Testis (tissue), 2 donors: ENCODE data around the gene TSC22D3.

ENCODE experiments used
- POLR2A ChIP-seq: fragments of 450-650 bp; IDR thresholded peaks from one replicate; pipeline ENCODE4 v1.6.1; 2017; ENCODE audit warnings: antibody characterized with exemption, mild to moderate bottlenecking, moderate library complexity
- TF ChIP-seq, protein P1 (sequence below), 3 experiments: fragments of 450-650 bp in 2 of 3; fragments of 200-600 bp in 1 of 3; sonication (generic) in 1 of 3; IDR thresholded peaks; one replicate each; pipeline ENCODE4 v1.5.1; 2016 to 2019; ENCODE audit warnings: antibody characterized with exemption in 3 of 3, mild to moderate bottlenecking in 2 of 3, moderate library complexity in 1 of 3

DNA sequence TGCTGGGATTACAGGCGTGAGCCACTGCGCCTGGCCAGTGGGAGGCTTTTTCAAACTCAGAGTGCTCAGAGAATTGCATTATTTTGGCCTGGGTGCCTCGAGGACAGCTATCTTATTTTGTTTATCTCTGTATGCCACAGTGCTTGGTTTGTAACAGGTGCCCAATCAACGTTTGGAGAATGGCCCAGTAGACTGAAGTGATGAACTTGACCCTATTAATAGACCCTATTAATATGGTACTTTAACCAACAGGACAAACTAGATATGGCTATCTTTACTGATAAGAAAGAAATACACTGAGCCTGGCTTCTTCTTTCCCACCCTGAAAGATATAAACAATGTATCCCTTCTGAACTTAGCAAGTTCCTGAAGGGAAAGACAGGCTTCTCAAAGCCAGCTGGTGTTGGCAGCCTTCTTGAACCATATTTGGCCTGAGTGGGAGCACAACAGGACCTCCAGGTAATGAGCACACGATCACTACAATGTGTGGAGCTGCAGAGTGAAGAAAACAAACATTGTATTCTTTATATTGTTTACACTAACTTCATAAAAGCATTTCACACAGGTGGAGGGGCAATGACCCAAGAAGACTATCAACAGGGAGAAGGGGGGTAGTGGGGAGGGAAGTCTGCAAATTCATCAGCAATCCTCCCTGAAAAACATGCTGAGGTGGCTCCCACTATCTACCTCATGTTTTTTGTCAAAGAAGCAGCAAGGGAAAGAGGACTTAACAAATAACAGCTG lies 105.5 kb downstream of the TSC22D3 start:
- TF ChIP-seq, protein P1, sequence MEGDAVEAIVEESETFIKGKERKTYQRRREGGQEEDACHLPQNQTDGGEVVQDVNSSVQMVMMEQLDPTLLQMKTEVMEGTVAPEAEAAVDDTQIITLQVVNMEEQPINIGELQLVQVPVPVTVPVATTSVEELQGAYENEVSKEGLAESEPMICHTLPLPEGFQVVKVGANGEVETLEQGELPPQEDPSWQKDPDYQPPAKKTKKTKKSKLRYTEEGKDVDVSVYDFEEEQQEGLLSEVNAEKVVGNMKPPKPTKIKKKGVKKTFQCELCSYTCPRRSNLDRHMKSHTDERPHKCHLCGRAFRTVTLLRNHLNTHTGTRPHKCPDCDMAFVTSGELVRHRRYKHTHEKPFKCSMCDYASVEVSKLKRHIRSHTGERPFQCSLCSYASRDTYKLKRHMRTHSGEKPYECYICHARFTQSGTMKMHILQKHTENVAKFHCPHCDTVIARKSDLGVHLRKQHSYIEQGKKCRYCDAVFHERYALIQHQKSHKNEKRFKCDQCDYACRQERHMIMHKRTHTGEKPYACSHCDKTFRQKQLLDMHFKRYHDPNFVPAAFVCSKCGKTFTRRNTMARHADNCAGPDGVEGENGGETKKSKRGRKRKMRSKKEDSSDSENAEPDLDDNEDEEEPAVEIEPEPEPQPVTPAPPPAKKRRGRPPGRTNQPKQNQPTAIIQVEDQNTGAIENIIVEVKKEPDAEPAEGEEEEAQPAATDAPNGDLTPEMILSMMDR (IDR thresholded peaks at IDR 0.05) = no peak
- no peak for TF ChIP-seq POLR2A
